Mammary epithelial cell (primary cell): ENCODE results near the gene MUC2.

Experiments
- EZH2 ChIP-seq: IDR thresholded peaks from 2 replicates; pipeline ENCODE4 v1.6.1; 2012; ENCODE audit warnings: low read length, inconsistent platforms, borderline replicate concordance
- TF ChIP-seq, protein P1 (sequence below), 2 donors: IDR thresholded peaks in 1 of 2; conservative IDR thresholded peaks in 1 of 2; 2 replicates each; pipeline ENCODE4 v1.5.1; 2011 to 2012; ENCODE audit warnings: inconsistent platforms in 2 of 2, low read length in 2 of 2, mild to moderate bottlenecking in 2 of 2, control low read depth in 1 of 2, low read depth in 1 of 2; ENCODE audit not compliant: insufficient read depth in 1 of 2; ENCODE audit errors: extremely low read depth in 1 of 2

DNA sequence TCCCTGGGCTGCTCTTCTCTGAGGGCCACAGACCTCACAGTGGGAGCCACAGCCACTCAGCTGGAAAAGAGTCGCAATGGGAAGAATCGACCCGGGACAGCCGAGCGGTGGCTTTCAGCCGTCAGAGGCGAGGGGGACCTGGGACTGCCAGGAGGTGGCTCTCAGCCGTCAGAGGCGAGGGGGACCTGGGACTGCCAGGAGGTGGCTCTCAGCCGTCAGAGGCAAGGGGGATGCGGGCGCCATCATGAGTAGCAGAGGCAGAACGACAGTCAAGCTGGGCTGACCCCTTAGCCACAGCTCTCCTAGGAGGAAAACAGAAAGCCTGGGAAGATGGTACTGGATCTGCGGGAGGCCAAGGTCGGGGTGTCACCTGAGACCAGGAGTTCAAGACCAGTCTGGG is 14.9 kb upstream of the MUC2 start:
- TF ChIP-seq, protein P1, sequence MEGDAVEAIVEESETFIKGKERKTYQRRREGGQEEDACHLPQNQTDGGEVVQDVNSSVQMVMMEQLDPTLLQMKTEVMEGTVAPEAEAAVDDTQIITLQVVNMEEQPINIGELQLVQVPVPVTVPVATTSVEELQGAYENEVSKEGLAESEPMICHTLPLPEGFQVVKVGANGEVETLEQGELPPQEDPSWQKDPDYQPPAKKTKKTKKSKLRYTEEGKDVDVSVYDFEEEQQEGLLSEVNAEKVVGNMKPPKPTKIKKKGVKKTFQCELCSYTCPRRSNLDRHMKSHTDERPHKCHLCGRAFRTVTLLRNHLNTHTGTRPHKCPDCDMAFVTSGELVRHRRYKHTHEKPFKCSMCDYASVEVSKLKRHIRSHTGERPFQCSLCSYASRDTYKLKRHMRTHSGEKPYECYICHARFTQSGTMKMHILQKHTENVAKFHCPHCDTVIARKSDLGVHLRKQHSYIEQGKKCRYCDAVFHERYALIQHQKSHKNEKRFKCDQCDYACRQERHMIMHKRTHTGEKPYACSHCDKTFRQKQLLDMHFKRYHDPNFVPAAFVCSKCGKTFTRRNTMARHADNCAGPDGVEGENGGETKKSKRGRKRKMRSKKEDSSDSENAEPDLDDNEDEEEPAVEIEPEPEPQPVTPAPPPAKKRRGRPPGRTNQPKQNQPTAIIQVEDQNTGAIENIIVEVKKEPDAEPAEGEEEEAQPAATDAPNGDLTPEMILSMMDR (conservative IDR thresholded peaks at IDR 0.05 in 1 of 2, IDR thresholded peaks at IDR 0.05 in 1 of 2; ENCODE audit: extremely low read depth in 1 of 2, insufficient read depth in 1 of 2, low read depth in 1 of 2, low read length in 2 of 2): no peak
- no peak for TF ChIP-seq EZH2
